SW480 (cell line): Measurements from ENCODE around the gene ARL2BP.

Experiments
- DNase-seq: peaks from one replicate; pipeline ENCODE4 v3.0.0-alpha.2; 2016; ENCODE audit warnings: low spot score

ARL2BP gene

DNA sequence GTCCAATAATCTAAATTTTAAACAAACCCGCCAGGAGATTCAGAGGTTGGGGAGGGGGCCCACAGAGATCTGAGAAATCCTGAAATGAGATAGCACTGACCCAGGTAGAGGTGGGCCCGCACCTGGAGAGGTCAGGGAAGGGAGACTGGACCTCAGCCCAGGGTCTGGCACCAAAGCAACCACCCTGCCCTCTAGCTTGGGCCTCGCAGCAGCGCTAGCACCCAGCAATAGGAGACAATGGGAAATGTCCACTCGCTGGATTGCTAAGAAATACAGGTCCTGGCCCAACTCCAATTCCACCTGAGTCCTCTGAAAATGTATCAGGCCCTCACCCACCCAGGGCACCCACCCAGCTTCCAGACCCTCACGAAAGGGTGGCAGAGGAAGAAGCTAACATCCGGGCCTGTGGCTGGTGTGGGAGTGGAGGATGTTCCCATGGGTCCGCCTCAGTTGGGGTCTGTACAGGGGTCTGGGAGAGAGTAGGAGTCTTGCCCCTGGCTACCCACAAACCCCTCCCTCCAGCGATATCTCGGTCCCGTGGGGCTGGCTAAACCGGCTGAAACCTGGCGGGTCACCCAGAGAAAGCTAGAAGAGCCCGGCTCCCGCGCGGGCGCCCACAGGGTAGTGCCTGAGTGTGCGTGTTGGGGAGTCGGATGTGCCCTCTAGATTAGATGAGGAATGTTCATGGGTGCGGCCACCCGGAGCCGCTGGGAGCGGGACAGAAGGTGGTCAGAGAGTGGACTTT, 38.3 kb downstream of the ARL2BP start:
- DNase-seq, result no peak

DNA sequence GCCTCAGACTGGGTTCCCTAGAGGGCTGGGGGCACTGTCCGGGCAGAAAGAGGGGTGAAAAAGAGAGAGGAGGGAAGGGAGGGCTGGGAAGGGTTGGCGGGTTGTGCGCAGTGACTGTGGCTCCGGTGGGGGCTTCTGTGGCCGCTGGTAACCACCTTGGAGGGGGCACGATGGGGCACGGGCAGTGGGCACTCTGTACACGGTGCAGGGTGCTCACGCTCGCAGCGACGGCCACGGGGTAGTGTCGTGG, 38.8 kb downstream of the ARL2BP start:
- no peak for DNase-seq

DNA sequence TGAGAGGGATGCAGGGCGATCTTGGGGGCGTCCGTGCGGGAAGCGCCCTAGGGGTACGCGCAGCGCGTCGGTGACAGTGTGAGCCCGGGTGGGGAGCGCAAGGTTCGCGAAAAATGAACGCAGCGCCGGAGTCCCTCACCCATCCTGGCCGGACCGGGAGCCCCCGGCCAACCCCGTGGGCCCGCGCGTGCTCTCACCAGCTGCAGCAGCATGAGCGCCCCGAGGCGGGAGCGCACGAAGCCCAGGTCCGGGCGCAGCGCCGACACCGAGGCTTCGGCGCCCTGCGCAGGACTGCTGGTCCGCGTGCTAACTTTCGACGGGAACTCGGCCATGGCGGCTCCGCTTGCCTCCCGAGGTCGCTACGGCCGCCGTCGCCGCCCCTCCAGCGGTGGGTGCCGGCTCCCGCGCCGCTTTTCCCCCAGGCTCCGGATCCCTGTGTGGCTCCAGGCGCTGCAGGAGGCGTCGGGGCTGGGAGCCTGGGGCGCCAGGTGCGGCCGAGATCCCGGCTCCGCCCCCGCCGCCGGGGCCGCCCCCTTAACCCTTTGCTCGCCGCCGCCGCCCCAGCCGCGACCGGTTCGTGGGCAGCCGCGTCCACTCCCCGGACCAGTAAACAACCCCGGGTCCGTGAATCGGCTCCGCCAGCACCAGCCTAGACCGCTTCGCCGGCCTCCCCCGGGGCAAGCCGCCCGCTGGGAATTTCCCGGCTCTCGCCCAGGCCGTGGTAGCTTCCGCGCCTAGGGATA, 39.3 kb downstream of the ARL2BP start, which contains the start of gene PLLP:
Gene PLLP (minus strand): TSS at position 464 of the 743 bp plus-strand sequence. CDS start 132 bp downstream, at position 332.
- DNase-seq, result peak; percentile 55

DNA sequence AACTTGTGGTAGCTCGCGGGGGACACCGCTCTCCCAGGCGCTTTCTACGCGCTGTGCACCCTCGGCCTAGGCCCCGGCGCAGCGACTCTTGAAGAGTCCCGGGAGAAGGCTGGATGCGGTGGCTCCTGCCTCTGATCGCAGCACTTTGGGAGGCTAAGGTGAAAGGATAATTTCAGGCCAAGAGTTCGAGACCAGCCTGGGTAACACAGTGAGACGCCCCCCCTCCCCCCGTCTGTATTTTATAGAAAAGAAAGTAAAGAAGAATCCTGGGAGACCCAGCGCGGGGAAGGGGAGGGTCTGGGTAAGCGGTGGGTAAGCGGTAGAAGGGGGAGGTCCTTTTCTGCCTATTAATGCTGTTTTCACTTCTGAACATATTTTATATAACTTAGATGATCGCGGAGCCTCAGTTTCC, 39.9 kb downstream of the ARL2BP start:
- DNase-seq, result no peak

DNA sequence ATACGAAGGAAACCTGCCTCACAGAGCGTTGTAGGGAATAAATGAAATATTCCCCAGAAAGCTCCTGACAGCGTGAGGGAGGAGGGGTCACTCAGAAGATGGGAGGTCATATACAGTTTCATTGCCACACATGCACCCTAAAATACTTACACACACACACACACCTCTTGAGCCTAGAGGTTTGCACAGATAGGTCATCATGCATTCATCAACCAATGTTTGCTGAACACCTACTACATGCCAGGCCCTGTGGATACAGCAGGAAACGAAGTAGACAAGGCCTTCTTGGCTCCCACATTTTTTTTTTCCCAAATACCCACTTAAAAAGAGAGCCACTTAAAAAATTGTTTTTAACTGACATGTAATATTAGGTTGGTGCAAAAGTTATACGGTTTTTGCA, 40.3 kb downstream of the ARL2BP start:
- DNase-seq, result no peak

DNA sequence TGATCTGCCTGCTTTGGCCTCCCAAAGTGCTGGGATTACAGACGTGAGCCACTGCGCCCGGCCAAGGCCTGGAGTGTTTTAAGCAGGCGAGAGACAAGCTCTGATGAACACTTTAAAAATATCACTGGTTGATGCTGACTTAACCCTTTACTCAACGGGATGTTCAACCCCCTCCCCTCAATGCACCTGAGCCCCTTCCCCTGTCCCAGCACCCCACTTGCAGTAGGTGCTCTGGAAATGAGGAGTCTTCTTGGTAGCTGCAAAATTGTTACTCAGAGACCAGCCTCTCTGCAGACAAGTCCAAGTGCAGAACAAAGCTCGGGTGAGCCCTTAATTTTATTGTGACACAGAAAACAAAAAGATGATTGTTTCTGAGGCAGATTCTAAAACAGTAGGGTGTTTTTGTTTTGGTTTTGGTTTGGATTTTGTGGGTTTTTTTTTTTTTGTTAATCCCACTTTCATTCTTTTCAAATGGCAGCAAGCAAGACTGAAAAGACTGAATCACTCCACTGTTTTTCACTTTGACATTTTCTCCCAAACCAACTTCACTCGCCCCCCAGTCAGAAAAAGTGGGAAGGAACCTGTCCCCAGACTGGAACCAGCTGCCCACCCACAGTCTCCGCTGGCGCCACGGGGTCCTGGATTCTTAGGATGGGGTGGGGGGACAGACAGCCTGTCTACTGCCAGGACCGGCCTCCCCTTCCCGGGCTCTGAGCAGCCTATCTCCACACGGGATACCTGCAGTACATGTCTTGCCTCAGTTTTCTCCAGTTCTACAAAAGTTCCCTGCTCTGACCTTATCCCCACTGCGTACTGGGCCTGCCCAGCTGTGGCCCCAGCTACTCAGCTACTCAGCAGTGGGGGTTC, 44.6 kb downstream of the ARL2BP start:
- no peak for DNase-seq

DNA sequence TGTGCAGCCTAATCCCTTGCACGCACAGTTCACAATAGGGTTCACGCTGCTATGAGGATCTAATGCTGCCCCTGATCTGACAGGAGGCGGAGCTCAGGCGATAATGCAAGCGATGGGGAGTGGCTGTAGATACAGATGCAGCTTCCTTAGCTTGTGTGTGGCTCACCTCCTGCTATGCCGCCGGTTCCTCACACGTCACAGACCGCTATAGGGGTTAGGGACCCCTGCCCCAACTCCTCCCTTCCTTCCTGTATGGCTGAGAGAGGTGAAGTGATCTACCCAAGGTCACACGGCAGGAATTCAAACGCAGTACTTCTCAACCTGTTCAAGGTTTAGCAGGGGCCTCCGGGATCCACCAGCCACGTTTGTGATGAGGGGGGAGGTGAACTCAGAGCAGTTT, 52.8 kb downstream of the ARL2BP start:
- DNase-seq, result no peak

DNA sequence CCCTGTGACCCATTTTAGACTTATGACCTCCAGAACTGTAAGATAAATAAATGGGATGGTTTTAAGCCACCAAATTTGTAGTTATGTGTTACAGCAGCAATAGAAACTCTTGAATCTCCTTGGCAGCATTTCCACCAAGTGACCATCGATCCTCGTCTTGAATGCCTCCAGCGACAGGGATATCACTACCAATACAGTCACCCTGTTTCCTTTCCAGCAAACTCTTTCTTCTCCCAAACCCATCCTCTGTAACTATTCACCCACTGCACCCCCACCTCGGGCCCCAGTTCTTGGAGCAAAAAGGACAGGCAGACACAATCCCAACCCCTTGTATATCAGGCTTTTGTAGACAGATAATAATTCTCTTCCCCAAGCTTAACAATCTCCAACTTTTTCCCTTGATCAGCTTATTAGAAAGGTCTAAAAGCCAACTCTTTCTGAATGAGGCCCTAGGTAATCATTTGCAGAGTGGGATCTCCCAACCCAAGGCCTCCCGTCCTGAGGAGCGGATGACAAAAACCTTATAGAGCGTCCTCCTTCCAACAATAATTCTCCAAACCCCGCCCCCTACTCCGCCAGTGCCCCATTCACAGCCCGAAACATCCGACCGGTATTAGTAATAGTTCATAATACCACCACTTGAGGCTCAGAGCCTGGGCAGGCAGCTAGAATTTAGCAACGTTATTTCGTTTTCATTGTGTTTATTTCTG, 54.1 kb downstream of the ARL2BP start:
- no peak for DNase-seq

DNA sequence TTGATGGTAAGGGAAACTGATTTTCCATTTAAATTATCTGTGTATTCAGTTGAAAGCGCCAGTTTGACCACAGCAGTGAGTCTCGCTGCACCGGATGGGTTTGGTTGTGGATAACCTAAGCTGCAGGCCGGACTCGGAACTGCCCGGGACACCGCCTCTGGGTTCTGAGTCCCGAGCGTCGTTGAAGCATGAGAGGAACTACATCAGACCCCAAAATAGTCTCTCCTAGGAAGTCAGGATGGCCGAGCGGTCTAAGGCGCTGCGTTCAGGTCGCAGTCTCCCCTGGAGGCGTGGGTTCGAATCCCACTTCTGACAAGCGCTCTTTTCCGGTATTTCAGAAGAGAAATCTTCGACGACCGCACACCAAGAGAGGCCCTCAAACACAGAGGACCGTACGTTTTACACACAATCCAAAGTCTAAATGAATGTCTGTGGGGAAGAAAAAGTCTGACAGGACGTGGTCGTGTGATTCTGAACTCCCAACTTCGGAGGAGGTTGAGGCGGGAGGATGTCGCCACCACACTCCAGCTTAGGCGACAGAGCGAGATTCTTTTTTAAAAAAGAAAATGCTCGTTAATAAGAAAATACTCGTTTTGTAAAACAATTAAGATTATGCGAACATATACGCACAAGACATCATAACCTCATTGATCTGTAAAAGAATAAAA, 54.8 kb downstream of the ARL2BP start:
- peak; percentile 94 for DNase-seq

DNA sequence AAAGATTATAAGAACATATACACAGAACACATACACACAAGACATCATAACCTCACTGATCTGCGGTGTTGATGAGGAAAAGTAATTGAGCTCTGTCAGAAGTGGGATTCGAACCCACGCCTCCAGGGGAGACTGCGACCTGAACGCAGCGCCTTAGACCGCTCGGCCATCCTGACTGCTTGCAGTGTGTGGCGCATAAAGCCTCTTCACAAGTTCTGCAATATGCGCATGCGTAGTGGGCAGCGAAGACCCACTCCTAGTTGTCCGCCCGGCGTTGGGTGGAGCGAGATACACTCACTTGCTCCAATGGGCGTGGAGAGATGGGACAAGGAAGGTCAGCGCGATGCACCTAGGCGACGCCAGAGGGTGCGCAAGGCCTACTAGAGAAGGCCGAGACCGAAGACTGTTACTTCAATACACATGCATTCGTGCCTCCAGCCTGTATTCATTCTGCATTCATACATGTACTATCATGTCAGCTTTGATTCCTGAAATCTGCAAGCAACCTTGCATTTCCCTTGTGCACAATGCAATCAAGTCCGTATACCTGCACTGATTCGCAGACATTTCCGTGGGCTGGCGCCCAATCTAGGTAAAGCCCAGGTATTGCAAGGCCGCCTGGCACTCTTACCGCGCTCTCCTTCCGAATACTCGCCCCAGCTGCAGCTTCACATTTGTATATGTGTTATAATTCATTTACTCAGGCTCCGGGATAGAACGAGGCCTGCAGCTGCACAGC, 55.5 kb downstream of the ARL2BP start:
- DNase-seq, result peak; percentile 98

DNA sequence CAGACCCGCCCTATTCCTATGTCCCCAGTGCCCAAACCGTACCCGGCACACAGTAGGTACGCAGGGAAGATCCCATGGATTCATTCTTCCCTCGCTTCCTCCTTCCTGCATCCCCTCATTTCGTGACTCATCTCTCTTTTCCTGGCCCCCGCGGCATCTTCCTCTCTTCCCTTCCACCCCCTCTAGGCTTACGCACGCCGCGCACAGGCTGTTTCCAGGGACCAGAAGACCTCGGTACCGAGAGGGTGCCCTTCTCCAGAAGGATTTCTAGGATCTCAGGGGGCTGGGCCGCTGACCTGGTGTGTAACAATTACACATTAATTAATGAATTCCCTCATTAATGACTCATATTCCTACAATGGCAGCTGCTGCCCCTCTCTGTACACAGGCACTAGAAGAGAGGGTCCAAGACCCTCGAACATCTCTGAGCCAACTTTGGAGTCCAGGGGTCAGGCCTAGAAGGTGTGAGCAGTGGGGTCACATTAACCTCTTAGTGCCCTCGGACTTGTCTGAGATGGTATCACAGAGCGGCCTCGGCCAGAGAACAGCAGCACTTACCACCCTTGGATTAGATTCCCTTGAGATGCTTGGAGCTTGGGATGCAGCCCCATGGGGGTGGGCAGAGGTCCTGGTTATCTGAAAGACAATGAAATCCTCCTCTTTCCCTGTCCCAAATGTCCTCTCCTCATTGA, 56.2 kb downstream of the ARL2BP start:
- DNase-seq, result no peak
